ENCODE results near the gene MAFG. TPM values are rescaled to one million over a fixed set of nuclear protein-coding genes. Genes with fewer than 3 reads are reported as not detected.

Gene MAFG
- total and polyA plus RNA-seq, 2 experiments from 2014 or later: 17.2 to 33.4 TPM

- TF ChIP-seq NANOG (IDR thresholded peaks at IDR 0.05; ENCODE audit: borderline replicate concordance) (no peak), JUNB (IDR thresholded peaks at IDR 0.05; ENCODE audit: unreplicated experiment) (no peak), ZNF462 (CRISPR knock-in tag; IDR thresholded peaks at IDR 0.05) (no peak), POLR2AphosphoS5 (IDR thresholded peaks at IDR 0.05; ENCODE audit: low read depth) (no peak), EZH2 (IDR thresholded peaks at IDR 0.05; ENCODE audit: low read depth, unreplicated experiment) (no peak)
Observed at GRCh38 chr17:81968396-81968745, 40.8 kb upstream of the MAFG start (continued).

- peak overlapping the region; percentile 92 for H2AFZ ChIP-seq
- no peaks in the 10 kb centered on the region for H4K20me1 ChIP-seq (replicated peaks; ENCODE audit: insufficient read depth)
- DNase-seq (ENCODE audit: low spot score): peak; percentile 93
- H3F3A ChIP-seq (replicated peaks; ENCODE audit: low read depth): peaks cover 14% of the 10 kb centered on the region
- H3K9me2 ChIP-seq (ENCODE audit: insufficient read depth): no peaks in the 10 kb centered on the region
- peak overlapping the region; percentile 76 for H3K4me2 ChIP-seq
- peaks cover 21% of the 10 kb centered on the region for H3K4me1 ChIP-seq (ENCODE audit: insufficient read depth)
- no peak overlapping the region for H3K27ac Mint-ChIP-seq
- peak; percentile 34; the same call in 1 of the 2 replicates for TF ChIP-seq POLR2AphosphoS5 (IDR thresholded peaks at IDR 0.05; ENCODE audit: low read depth)
- TF ChIP-seq EZH2 (IDR thresholded peaks at IDR 0.05; ENCODE audit: low read depth, unreplicated experiment): no peak
- TF ChIP-seq CREB1 (CRISPR knock-in tag; IDR thresholded peaks at IDR 0.05; ENCODE audit: low read depth): 0 out of 2 replicates have a peak, but pooled peaks have one; percentile 15
- no peaks in the 10 kb centered on the region for H3K79me2 ChIP-seq (replicated peaks; ENCODE audit: insufficient read depth)
- H3K27me3 Mint-ChIP-seq (ENCODE audit: insufficient read depth, low read depth, poor library complexity): peaks cover 52% of the 10 kb centered on the region
- peak; percentile 75 for ATAC-seq
- H3K27me3 ChIP-seq (ENCODE audit: insufficient read depth): peaks cover 62% of the 10 kb centered on the region
- peak overlapping the region; percentile 47 for H3K4me3 ChIP-seq
- peaks cover 7% of the 10 kb centered on the region for H3K9me3 Mint-ChIP-seq
- H3K36me3 Mint-ChIP-seq (ENCODE audit: low read depth): peaks cover 3% of the 10 kb centered on the region; the same call in 1 of the 3 replicates
- no peaks in the 10 kb centered on the region for H3K36me3 ChIP-seq (ENCODE audit: insufficient read depth)
- peaks cover 3% of the 10 kb centered on the region; the same call in 1 of the 3 replicates for H3K4me1 Mint-ChIP-seq
- peak overlapping the region; percentile 10; the same call in 1 of the 3 replicates for H3K4me3 Mint-ChIP-seq
- H3K27ac ChIP-seq (ENCODE audit: low read depth): no peak overlapping the region
Observed at GRCh38 chr17:81967533-81968395, 40.2 kb upstream of the MAFG start.
